ENCODE results near the gene KDM5B. TPM values are rescaled to one million over a fixed set of nuclear protein-coding genes. Genes with fewer than 3 reads are reported as not detected.
A peak's percentile ranks its signal among the peaks of the same experiment; 100 is the strongest.

The KDM5B gene
- total and polyA plus RNA-seq, 9 of the 15 experiments (the other 6 are each of a cell fraction or from before 2014, with no cell fraction given) = 15.4 to 90.6 (median 57.1) TPM

DNA sequence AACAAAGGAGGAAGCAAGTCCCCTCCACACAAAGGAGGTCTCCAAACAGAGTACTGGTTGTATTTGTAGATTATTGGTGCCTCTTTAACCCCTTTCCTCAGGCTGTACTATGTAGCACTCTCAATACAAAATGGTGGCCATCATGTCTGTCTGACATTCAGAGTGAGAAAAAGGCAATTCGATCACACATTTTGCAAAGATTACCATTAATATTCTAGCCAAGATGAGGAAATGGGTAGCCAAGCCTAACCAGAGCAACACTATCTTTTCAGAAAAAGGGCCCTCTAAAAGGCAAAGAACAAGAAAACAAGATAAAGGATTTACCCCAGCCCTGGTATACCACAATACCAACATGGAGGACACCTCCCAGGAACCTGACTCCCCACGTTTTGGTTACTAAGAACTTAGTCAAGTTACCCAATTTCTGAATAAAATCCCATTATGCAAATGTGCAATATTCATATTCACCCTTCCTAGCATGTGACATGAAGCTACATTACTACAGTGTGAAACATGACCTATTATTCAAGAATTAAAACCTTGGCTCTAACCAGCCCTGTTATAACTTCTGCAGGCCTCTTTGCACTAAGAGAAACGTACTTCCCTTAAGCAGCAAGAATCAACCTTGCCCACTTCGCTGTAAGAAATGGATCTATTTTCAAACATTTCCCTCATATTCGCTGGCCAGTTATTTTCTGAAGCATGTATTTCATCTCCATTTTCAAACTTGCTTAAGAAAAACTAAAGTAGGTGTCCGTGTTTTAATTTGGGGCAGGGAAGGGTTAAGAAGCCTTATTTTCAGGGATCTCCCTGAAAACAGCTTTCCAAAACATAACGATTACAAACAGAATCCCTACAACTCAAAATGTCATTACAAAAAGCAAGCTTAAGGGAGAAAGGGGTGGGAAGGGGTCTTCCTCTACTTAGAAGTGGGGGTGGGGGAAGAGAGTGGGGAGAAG is 2.1 kb downstream of the KDM5B start (continued):
- TF ChIP-seq, protein P1, sequence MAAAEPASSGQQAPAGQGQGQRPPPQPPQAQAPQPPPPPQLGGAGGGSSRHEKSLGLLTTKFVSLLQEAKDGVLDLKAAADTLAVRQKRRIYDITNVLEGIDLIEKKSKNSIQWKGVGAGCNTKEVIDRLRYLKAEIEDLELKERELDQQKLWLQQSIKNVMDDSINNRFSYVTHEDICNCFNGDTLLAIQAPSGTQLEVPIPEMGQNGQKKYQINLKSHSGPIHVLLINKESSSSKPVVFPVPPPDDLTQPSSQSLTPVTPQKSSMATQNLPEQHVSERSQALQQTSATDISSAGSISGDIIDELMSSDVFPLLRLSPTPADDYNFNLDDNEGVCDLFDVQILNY (CRISPR knock-in tag; IDR thresholded peaks at IDR 0.05) = no peak
- TF ChIP-seq POU5F1 (IDR thresholded peaks at IDR 0.05; ENCODE audit: borderline replicate concordance, low read depth, low read length, partially characterized antibody) (no peak), MECOM (CRISPR knock-in tag; IDR thresholded peaks at IDR 0.05) (0 out of 2 replicates have a peak, but pooled peaks have one; percentile 39), ZNF165 (CRISPR knock-in tag; IDR thresholded peaks at IDR 0.05; ENCODE audit: borderline replicate concordance) (peak; percentile 86; the same call in 1 of the 2 replicates), TEAD2 (tag; IDR thresholded peaks at IDR 0.05) (peak; percentile 83), SLC30A9 (CRISPR knock-in tag; IDR thresholded peaks at IDR 0.05) (no peak), CHD1 (IDR thresholded peaks at IDR 0.05; ENCODE audit: low read length) (peak; percentile 41), XRCC5 (IDR thresholded peaks at IDR 0.05; ENCODE audit: low read depth, low read length) (peak; percentile 6; the same call in 1 of the 2 replicates), NEUROD1 (IDR thresholded peaks at IDR 0.05; ENCODE audit: borderline replicate concordance, low read depth, low read length, partially characterized antibody) (no peak), ZNF197 (CRISPR knock-in tag; IDR thresholded peaks at IDR 0.05; ENCODE audit: low read depth) (peak; percentile 91), KAT7 (CRISPR knock-in tag; IDR thresholded peaks at IDR 0.05; ENCODE audit: borderline replicate concordance) (peak; percentile 20; the same call in 1 of the 2 replicates), ERF (CRISPR knock-in tag; IDR thresholded peaks at IDR 0.05) (peak; percentile 88), ZNF778 (CRISPR knock-in tag; IDR thresholded peaks at IDR 0.05) (0 out of 2 replicates have a peak, but pooled peaks have one; percentile 64), HDAC8 (tag; IDR thresholded peaks at IDR 0.05) (peak; percentile 92)
- TF ChIP-seq, protein P2, sequence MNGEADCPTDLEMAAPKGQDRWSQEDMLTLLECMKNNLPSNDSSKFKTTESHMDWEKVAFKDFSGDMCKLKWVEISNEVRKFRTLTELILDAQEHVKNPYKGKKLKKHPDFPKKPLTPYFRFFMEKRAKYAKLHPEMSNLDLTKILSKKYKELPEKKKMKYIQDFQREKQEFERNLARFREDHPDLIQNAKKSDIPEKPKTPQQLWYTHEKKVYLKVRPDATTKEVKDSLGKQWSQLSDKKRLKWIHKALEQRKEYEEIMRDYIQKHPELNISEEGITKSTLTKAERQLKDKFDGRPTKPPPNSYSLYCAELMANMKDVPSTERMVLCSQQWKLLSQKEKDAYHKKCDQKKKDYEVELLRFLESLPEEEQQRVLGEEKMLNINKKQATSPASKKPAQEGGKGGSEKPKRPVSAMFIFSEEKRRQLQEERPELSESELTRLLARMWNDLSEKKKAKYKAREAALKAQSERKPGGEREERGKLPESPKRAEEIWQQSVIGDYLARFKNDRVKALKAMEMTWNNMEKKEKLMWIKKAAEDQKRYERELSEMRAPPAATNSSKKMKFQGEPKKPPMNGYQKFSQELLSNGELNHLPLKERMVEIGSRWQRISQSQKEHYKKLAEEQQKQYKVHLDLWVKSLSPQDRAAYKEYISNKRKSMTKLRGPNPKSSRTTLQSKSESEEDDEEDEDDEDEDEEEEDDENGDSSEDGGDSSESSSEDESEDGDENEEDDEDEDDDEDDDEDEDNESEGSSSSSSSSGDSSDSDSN (IDR thresholded peaks at IDR 0.05; ENCODE audit: borderline replicate concordance in 1 of 2, low read depth in 2 of 2, low read length in 2 of 2) = no peak
- TF ChIP-seq, protein P3, sequence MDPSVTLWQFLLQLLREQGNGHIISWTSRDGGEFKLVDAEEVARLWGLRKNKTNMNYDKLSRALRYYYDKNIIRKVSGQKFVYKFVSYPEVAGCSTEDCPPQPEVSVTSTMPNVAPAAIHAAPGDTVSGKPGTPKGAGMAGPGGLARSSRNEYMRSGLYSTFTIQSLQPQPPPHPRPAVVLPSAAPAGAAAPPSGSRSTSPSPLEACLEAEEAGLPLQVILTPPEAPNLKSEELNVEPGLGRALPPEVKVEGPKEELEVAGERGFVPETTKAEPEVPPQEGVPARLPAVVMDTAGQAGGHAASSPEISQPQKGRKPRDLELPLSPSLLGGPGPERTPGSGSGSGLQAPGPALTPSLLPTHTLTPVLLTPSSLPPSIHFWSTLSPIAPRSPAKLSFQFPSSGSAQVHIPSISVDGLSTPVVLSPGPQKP (CRISPR knock-in tag; IDR thresholded peaks at IDR 0.05) = no peak

All from K562 (cell line).